Tibial nerve (tissue), 4 donors: ENCODE data around the gene SPTBN5. TPM values are rescaled to one million over a fixed set of nuclear protein-coding genes. Genes with fewer than 3 reads are reported as not detected.
A peak's percentile ranks its signal among the peaks of the same experiment; 100 is the strongest.

Experiments used
- DNase-seq, 2 donors: peaks; one replicate each; pipeline ENCODE4 v3.0.0-alpha.2; 2019; ENCODE audit warnings: low spot score in 2 of 2
- H3K27ac ChIP-seq, 4 donors: fragments of 200-600 bp; sonication (generic) in 3 of 4; one replicate each; pipeline ENCODE4 v1.5.1; 2017 to 2019; ENCODE audit warnings: mild to moderate bottlenecking in 1 of 4
- H3K27me3 ChIP-seq, 2 donors: fragments of 200-600 bp; sonication (generic) in 1 of 2; one replicate each; pipeline versions ENCODE4 v1.5.1 to v1.6.0; 2017 to 2019
- H3K36me3 ChIP-seq, 3 donors: fragments of 200-600 bp; sonication (generic); one replicate each; pipeline ENCODE4 v1.5.1; 2018 to 2019
- H3K4me1 ChIP-seq, 4 donors: fragments of 200-600 bp; sonication (generic) in 3 of 4; one replicate each; pipeline ENCODE4 v1.5.1; 2017 to 2019
- H3K4me3 ChIP-seq, 4 donors: fragments of 200-600 bp; sonication (generic) in 3 of 4; one replicate each; pipeline ENCODE4 v1.5.1; 2017 to 2019; ENCODE audit warnings: mild to moderate bottlenecking in 1 of 4, moderate library complexity in 1 of 4
- H3K9me3 ChIP-seq, 4 donors: fragments of 200-600 bp; sonication (generic) in 3 of 4; one replicate each; pipeline ENCODE4 v1.5.1; 2017 to 2019
- CTCF ChIP-seq, 5 experiments: fragments of 200-600 bp in 3 of 5; fragments of 450-650 bp in 2 of 5; sonication (generic) in 3 of 5; IDR thresholded peaks; one replicate each; pipeline ENCODE4 v1.5.1; 2016 to 2019; ENCODE audit warnings: antibody characterized with exemption in 5 of 5, mild to moderate bottlenecking in 3 of 5, moderate library complexity in 2 of 5
- EP300 ChIP-seq, 2 donors: sonication (generic); formaldehyde crosslinking; IDR thresholded peaks; one replicate each; pipeline ENCODE4 v1.6.1; 2017; ENCODE audit warnings: antibody characterized with exemption in 2 of 2, mild to moderate bottlenecking in 1 of 2
- WGBS, 2 donors: methylation state at CpG; one replicate each; pipeline ENCODE4 v1.1.5; 2018; 5-methylcytosine and 5-hydroxymethylcytosine counted together
- small RNA-seq: library from RNA; depleted of rRNA; stranded (forward); fragments of <200 nt; gene quantifications from one replicate; pipeline ENCODE3, GENCODE V24; 2016
- total RNA-seq, 4 donors: library from RNA; depleted of rRNA; stranded (reverse); fragments of >200 nt; gene quantifications; one replicate each; pipeline ENCODE4 v1.1.0, GENCODE V29; 2016

The SPTBN5 gene
- total RNA-seq, 4 donors from 2014 or later: 16.5 to 34.5 (median 19.9) TPM

- Histone ChIP-seq H3K27ac (peak overlapping the region in 2 of 4 donors; percentile 38 to 55), H3K36me3 (peaks cover 0 to 28% (median 0%) of the 10 kb centered on the region in 3 donors), H3K27me3 (no peaks in the 10 kb centered on the region), H3K4me1 (peaks cover 0 to 43% (median 21%) of the 10 kb centered on the region in 4 donors), H3K9me3 (no peaks in the 10 kb centered on the region), H3K4me3 (no peak overlapping the region)
- no peak for DNase-seq
- 82% methylated on average over 9 of the region's 9 CpGs for WGBS, 2 donors
- TF ChIP-seq EP300 (IDR thresholded peaks at IDR 0.05): no peak
- TF ChIP-seq CTCF (IDR thresholded peaks at IDR 0.05): no peak
These were observed 95.0 kb downstream of the SPTBN5 start for GRCh38 chr15:41798607-41799487.

Small RNA genes within 50 kb of the gene (small RNA-seq; reads per million reads assigned to genes)
- not detected for gene JMJD7-PLA2G4B
- gene MIR4310: not detected
- gene RNA5SP393: not detected

Other genes with a start within 250 kb of the SPTBN5 start
- 10 to 100 TPM; 29.7 to 53.8 (median 31.7) TPM for gene MGA, start 233.6 kb downstream of the SPTBN5 start, total RNA-seq
- gene MAPKBP1, start 119.6 kb downstream of the SPTBN5 start, total RNA-seq: 10 to 100 TPM; 22.1 to 54.6 (median 36.6) TPM
- gene JMJD7, start 66.0 kb downstream of the SPTBN5 start, total RNA-seq: 10 to 100 TPM in 3 of 4 donors, 1 to 10 TPM in 1; 9.0 to 16.8 (median 12.0) TPM
- 1 to 10 TPM; 1.8 to 8.7 (median 4.5) TPM for gene PLA2G4B, start 55.2 kb downstream of the SPTBN5 start, total RNA-seq
- gene EHD4, start 78.5 kb upstream of the SPTBN5 start, total RNA-seq: 10 to 100 TPM; 13.2 to 31.5 (median 22.0) TPM
- gene PLA2G4E, start 127.0 kb upstream of the SPTBN5 start, total RNA-seq: not detected
- gene PLA2G4D, start 200.5 kb upstream of the SPTBN5 start, total RNA-seq: not detected